ENCODE results near the gene ACOD1.
"Not testable (repeated sequence)": the region's sequence is repeated elsewhere in the genome, so short reads cannot be mapped to it uniquely, and the experiment has no call there.

Gene ACOD1

GRCh38 chr13:76953968-76954367 is 5.7 kb downstream of the ACOD1 start:
- DNase-seq (ENCODE audit: low spot score), result no peak

- DNase-seq (ENCODE audit: low spot score), result no peak
Observed at GRCh38 chr13:76954538-76954937, 6.2 kb downstream of the ACOD1 start.

- no peak for DNase-seq (ENCODE audit: low spot score)
Observed at GRCh38 chr13:76955193-76955592, 6.9 kb downstream of the ACOD1 start.

GRCh38 chr13:76955661-76956060 is 7.3 kb downstream of the ACOD1 start:
- DNase-seq (ENCODE audit: low spot score), result no peak

GRCh38 chr13:76958841-76959432 is 10.6 kb downstream of the ACOD1 start:
- DNase-seq (ENCODE audit: low spot score), result no peak

GRCh38 chr13:76959734-76960133 is 11.4 kb downstream of the ACOD1 start:
- DNase-seq (ENCODE audit: low spot score), result not testable (repeated sequence)

GRCh38 chr13:76965759-76966421 is 17.6 kb downstream of the ACOD1 start:
- no peak for DNase-seq (ENCODE audit: low spot score)

GRCh38 chr13:76967031-76967430 is 18.7 kb downstream of the ACOD1 start:
- no peak for DNase-seq (ENCODE audit: low spot score)

- no peak for DNase-seq (ENCODE audit: low spot score)
Observed at GRCh38 chr13:76968041-76968440, 19.7 kb downstream of the ACOD1 start.

GRCh38 chr13:76969488-76970365 is 21.4 kb downstream of the ACOD1 start:
- no peak for DNase-seq (ENCODE audit: low spot score)

- DNase-seq (ENCODE audit: low spot score), result no peak
Observed at GRCh38 chr13:76971215-76971614, 22.9 kb downstream of the ACOD1 start.

GRCh38 chr13:76971851-76972829 is 23.8 kb downstream of the ACOD1 start:
- no peak for DNase-seq (ENCODE audit: low spot score)

- no peak for DNase-seq (ENCODE audit: low spot score)
Observed at GRCh38 chr13:76973920-76974617, 25.8 kb downstream of the ACOD1 start.

- DNase-seq (ENCODE audit: low spot score), result no peak
Observed at GRCh38 chr13:76974618-76974975, 26.3 kb downstream of the ACOD1 start.

GRCh38 chr13:76975863-76976262 is 27.6 kb downstream of the ACOD1 start:
- DNase-seq (ENCODE audit: low spot score), result no peak

GRCh38 chr13:76976490-76976889 is 28.2 kb downstream of the ACOD1 start:
- DNase-seq (ENCODE audit: low spot score), result peak; percentile 11

GRCh38 chr13:76976929-76977328 is 28.6 kb downstream of the ACOD1 start:
- no peak for DNase-seq (ENCODE audit: low spot score)

GRCh38 chr13:76980075-76980718 is 31.9 kb downstream of the ACOD1 start:
- DNase-seq (ENCODE audit: low spot score), result peak; percentile 78

GRCh38 chr13:76982061-76982460 is 33.8 kb downstream of the ACOD1 start:
- DNase-seq (ENCODE audit: low spot score), result no peak

GRCh38 chr13:76983676-76984075 is 35.4 kb downstream of the ACOD1 start:
- no peak for DNase-seq (ENCODE audit: low spot score)

GRCh38 chr13:76991432-76991795 is 43.1 kb downstream of the ACOD1 start:
- DNase-seq (ENCODE audit: low spot score), result peak; percentile 79
